Esophagus (tissue), 2 donors: Measurements from ENCODE around the gene ARL11. TPM values are rescaled to one million over a fixed set of nuclear protein-coding genes. Genes with fewer than 3 reads are reported as not detected.

Source experiments
- H3K27ac ChIP-seq, 2 donors: one replicate each; pipeline ENCODE4 v1.5.1; 2013; ENCODE audit warnings: low read depth in 2 of 2, mild to moderate bottlenecking in 2 of 2, inconsistent platforms in 1 of 2, low read length in 1 of 2, moderate library complexity in 1 of 2
- H3K27me3 ChIP-seq, 2 donors: one replicate each; pipeline ENCODE4 v1.6.1; 2013; ENCODE audit warnings: low read length in 2 of 2, control low read depth in 1 of 2, mild to moderate bottlenecking in 1 of 2; ENCODE audit not compliant: insufficient read depth in 2 of 2, control insufficient read depth in 1 of 2
- H3K36me3 ChIP-seq, 2 donors: one replicate each; pipeline ENCODE4 v1.6.1; 2013; ENCODE audit warnings: low read length in 1 of 2; ENCODE audit not compliant: control insufficient read depth in 2 of 2, insufficient read depth in 2 of 2
- H3K4me1 ChIP-seq, 2 donors: one replicate each; pipeline ENCODE4 v1.6.1; 2013; ENCODE audit warnings: low read length in 1 of 2; ENCODE audit not compliant: control insufficient read depth in 2 of 2, insufficient read depth in 2 of 2
- H3K4me3 ChIP-seq, 2 donors: one replicate each; pipeline ENCODE4 v1.5.1; 2013; ENCODE audit warnings: low read length in 2 of 2, mild to moderate bottlenecking in 2 of 2, low read depth in 1 of 2, moderate library complexity in 1 of 2
- H3K9me3 ChIP-seq, 2 donors: one replicate each; pipeline ENCODE4 v1.6.1; 2013; ENCODE audit warnings: mild to moderate bottlenecking in 2 of 2, low read depth in 1 of 2, low read length in 1 of 2, moderate library complexity in 1 of 2; ENCODE audit not compliant: control insufficient read depth in 2 of 2, insufficient read depth in 1 of 2
- WGBS, 2 donors: extraction: QIAGEN DNeasy Blood & Tissue Kit; methylation state at CpG; one replicate each; pipeline ENCODE4 v1.1.7; 2013; 5-methylcytosine and 5-hydroxymethylcytosine counted together
- polyA plus RNA-seq, 2 donors: library from polyadenylated mRNA; stranded (reverse); fragments of 200-250 nt; gene quantifications; one replicate each; pipeline ENCODE4 v1.2.3, GENCODE V29; 2013
- donor health status: healthy with polysubstance abuse.
- donor health status: Bipolar disorder and iron deficiency.

The ARL11 gene
- polyA plus RNA-seq, 2 donors: 1.3 to 2.0 TPM

GRCh38 chr13:49681842-49682435 lies 53.6 kb downstream of the ARL11 start:
- Histone ChIP-seq H3K4me1 (peaks cover 0 to 3% of the 10 kb centered on the region in 2 donors), H3K4me3 (no peak overlapping the region), H3K9me3 (no peaks in the 10 kb centered on the region), H3K27me3 (no peaks in the 10 kb centered on the region), H3K27ac (peak overlapping the region in 1 of 2 donors; percentile 52), H3K36me3 (peaks cover 0 to 3% of the 10 kb centered on the region in 2 donors)
- 53 to 68% methylated on average over 4 of the region's 4 CpGs for WGBS, 2 donors

Other genes starting within 250 kb of the ARL11 start
- gene CAB39L, start 184.4 kb upstream of the ARL11 start, polyA plus RNA-seq: 10 to 100 TPM in 1 of 2 donors, 1 to 10 TPM in 1; 9.8 to 15.9 TPM
- gene SETDB2, start 184.2 kb upstream of the ARL11 start, polyA plus RNA-seq: 1 to 10 TPM; 2.0 to 2.1 TPM
- gene PHF11, start 132.6 kb upstream of the ARL11 start, polyA plus RNA-seq: 10 to 100 TPM; 24.5 to 55.4 TPM
- 1 to 10 TPM; 3.0 to 4.0 TPM for gene RCBTB1, start 42.9 kb upstream of the ARL11 start, polyA plus RNA-seq
- gene EBPL, start 63.0 kb downstream of the ARL11 start, polyA plus RNA-seq: 10 to 100 TPM; 53.0 to 73.6 TPM
- 10 to 100 TPM; 11.7 to 15.0 TPM for gene KPNA3, start 164.2 kb downstream of the ARL11 start, polyA plus RNA-seq